HEK293T (cell line): Measurements from ENCODE around the gene SMARCB1.

Source experiments
- CTCF ChIA-PET: fragments of 350-600 bp; formaldehyde crosslinking; extraction: SDS; loops from one replicate; lab custom pipeline; 2021; ENCODE audit warnings: antibody characterized with exemption, inconsistent platforms; lab: Yijun Ruan, JAX
- POLR2A ChIA-PET: fragments of 350-600 bp; formaldehyde crosslinking; extraction: SDS; loops from one replicate; lab custom pipeline; 2020; ENCODE audit warnings: antibody characterized with exemption, inconsistent platforms; lab: Yijun Ruan, JAX
- DNase-seq: peaks from one replicate; pipeline ENCODE4 v3.0.0; 2012; ENCODE audit warnings: mixed read lengths; ENCODE audit errors: extremely low spot score
- ARNT ChIP-seq: fragments of 450-650 bp; IDR thresholded peaks from 2 replicates; pipeline ENCODE4 v1.6.1; 2017; ENCODE audit warnings: mild to moderate bottlenecking
- BHLHE40 ChIP-seq: fragments of 450-650 bp; IDR thresholded peaks from 2 replicates; pipeline ENCODE4 v1.6.1; 2016; ENCODE audit warnings: mild to moderate bottlenecking, moderate library complexity, borderline replicate concordance
- CTBP1 ChIP-seq: fragments of 450-650 bp; IDR thresholded peaks from 2 replicates; pipeline ENCODE4 v1.6.1; 2016; ENCODE audit warnings: borderline replicate concordance
- ELF4 ChIP-seq: fragments of 450-650 bp; IDR thresholded peaks from 2 replicates; pipeline ENCODE4 v1.6.1; 2017; ENCODE audit warnings: antibody characterized with exemption
- FOXA1 ChIP-seq: fragments of 450-650 bp; IDR thresholded peaks from 2 replicates; pipeline ENCODE4 v1.6.1; 2016; ENCODE audit warnings: mild to moderate bottlenecking
- FOXK2 ChIP-seq: fragments of 450-650 bp; IDR thresholded peaks from 2 replicates; pipeline ENCODE4 v1.6.1; 2016; ENCODE audit warnings: mild to moderate bottlenecking
- FOXM1 ChIP-seq: fragments of 450-650 bp; IDR thresholded peaks from 2 replicates; pipeline ENCODE4 v1.6.1; 2017; ENCODE audit warnings: mild to moderate bottlenecking, borderline replicate concordance
- HDGF ChIP-seq: fragments of 450-650 bp; IDR thresholded peaks from 2 replicates; pipeline ENCODE4 v1.6.1; 2017; ENCODE audit warnings: antibody characterized with exemption, borderline replicate concordance
- L3MBTL2 ChIP-seq: fragments of 450-650 bp; conservative IDR thresholded peaks from 2 replicates; pipeline ENCODE4 v1.6.1; 2016; ENCODE audit warnings: mild to moderate bottlenecking
- LEF1 ChIP-seq: fragments of 450-650 bp; IDR thresholded peaks from 2 replicates; pipeline ENCODE4 v1.6.1; 2017; ENCODE audit warnings: mild to moderate bottlenecking, borderline replicate concordance
- NFRKB ChIP-seq: fragments of 450-650 bp; IDR thresholded peaks from 2 replicates; pipeline ENCODE4 v1.6.1; 2016; ENCODE audit warnings: mild to moderate bottlenecking, moderate library complexity
- PKNOX1 ChIP-seq: fragments of 450-650 bp; IDR thresholded peaks from 2 replicates; pipeline ENCODE4 v1.6.1; 2016
- SP1 ChIP-seq: fragments of 450-650 bp; IDR thresholded peaks from 2 replicates; pipeline ENCODE4 v1.6.1; 2017
- SUZ12 ChIP-seq: fragments of 450-650 bp; IDR thresholded peaks from 2 replicates; pipeline ENCODE4 v1.6.1; 2016; ENCODE audit warnings: mild to moderate bottlenecking
- TARDBP ChIP-seq: fragments of 450-650 bp; IDR thresholded peaks from 2 replicates; pipeline ENCODE4 v1.6.1; 2016
- ZNF384 ChIP-seq: fragments of 450-650 bp; IDR thresholded peaks from 2 replicates; pipeline ENCODE4 v1.6.1; 2016

SMARCB1 gene

GRCh38 chr22:23786752-23787599, at the start of gene SMARCB1:
Gene SMARCB1, plus strand, starts transcription at chr22:23786966. Its CDS starts 204 bp downstream, at chr22:23787170.
- CTCF ChIA-PET: interaction anchor here (1.0 kb wide), 1 partner anchor 11 kb away, joined by 3 read pairs; no protein-coding TSS in a partner anchor
- TF ChIP-seq PKNOX1 (peak; percentile 15; the same call in 1 of the 2 replicates), TARDBP (no peak)
- DNase-seq: peak; percentile 98
- POLR2A ChIA-PET: interaction anchor here (0.6 to 4.2 kb wide), 8 partner anchors 9 to 127 kb away, joined by 3 to 23 read pairs (median 4); partner anchors contain the start of genes CHCHD10, SLC2A11 and ZNF70

DNA sequence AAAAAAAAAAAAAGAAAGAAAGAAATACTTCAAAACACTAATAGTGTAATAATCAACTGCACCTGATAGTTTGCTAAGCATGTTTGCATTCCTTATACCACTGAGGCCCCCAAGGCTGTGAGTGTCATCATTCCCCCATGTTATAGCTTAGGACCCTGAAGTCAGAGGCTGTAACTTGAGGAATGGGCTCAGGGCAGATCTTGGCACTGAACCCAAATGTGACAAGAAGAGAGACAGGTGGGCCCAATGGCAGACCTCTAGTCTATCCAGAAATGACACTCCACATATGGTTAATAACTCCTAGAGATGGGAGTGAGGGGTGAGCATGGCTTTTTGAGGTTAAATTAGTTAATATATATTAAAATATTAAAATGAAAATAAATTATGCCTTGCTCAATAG, 49.1 kb upstream of the SMARCB1 start:
- ChIA-PET CTCF (no interaction called here), POLR2A (interaction anchor here (1.2 to 2.4 kb wide), 3 partner anchors 10 to 18 kb away, joined by 3 to 7 read pairs (median 3); partner anchors contain the start of gene ZNF70)

DNA sequence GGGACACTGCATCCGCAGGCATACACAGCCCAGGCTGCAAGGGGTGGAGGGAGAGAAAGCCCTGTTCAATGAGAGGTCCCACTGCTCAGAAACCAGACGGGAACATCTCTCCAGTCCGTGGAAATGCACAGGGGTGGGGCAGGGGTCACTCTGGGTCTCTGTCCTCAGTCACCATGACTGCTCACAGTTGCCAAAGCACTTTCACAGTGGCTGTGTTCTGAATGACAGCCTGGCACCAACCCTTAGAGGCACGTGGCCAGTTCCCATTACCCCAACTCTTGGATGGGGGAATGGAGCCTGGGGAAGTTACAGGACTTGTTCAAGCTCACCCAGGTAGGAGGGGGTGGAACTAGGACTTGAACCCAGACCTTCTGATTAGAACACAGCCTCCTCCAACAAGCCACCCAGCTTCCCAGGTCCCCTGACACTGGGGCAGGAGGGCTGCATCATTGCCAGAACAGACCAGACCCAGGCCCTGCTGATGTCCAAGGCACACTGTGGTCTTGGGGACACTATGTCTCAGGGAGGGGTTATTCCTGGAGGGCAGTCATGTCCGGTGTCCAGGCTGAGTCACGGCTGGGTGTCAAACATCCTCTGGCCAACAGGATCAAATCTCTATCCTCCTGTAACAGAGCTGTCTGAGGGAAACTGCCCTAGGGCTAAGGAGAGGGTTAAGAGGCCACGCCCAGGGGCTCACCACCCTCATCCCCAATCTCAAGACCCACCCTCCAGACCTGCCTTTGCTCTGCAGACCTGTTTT, 44.1 kb upstream of the SMARCB1 start:
- DNase-seq: no peak
- ChIA-PET CTCF (no interaction called here), POLR2A (interaction anchor here (2.3 kb wide), 1 partner anchor 8 kb away, joined by 6 read pairs; the partner anchor contains the start of gene ZNF70)

More for the DNA sequence above, 49.1 kb upstream of the SMARCB1 start:
- TF ChIP-seq CTBP1: no peak
- no peak for TF ChIP-seq L3MBTL2
- no peak for TF ChIP-seq ELF4
- no peak for TF ChIP-seq NFRKB
- no peak for TF ChIP-seq FOXM1
- no peak for TF ChIP-seq ZNF384
- TF ChIP-seq BHLHE40: no peak
- DNase-seq: no peak

GRCh38 chr22:23743303-23743705, 43.5 kb upstream of the SMARCB1 start:
- ChIA-PET CTCF (no interaction called here), POLR2A (interaction anchor here (1.0 to 2.8 kb wide), 2 partner anchors 15 to 114 kb away, joined by 3 to 13 read pairs; partner anchors contain the start of gene SLC2A11)
- no peak for DNase-seq
- no peak for TF ChIP-seq ARNT
- TF ChIP-seq LEF1: no peak

More for the DNA sequence above, 44.1 kb upstream of the SMARCB1 start:
- TF ChIP-seq BHLHE40: no peak
- TF ChIP-seq FOXK2: no peak
- TF ChIP-seq PKNOX1: no peak
- no peak for TF ChIP-seq ARNT
- TF ChIP-seq FOXM1: no peak
- TF ChIP-seq CTBP1: no peak
- TF ChIP-seq TARDBP: no peak
- TF ChIP-seq SUZ12: no peak
- TF ChIP-seq HDGF: no peak
- TF ChIP-seq L3MBTL2: no peak
- no peak for TF ChIP-seq ZNF384
- no peak for TF ChIP-seq FOXA1
- no peak for TF ChIP-seq SP1
- TF ChIP-seq ELF4: no peak
- TF ChIP-seq NFRKB: no peak
- no peak for TF ChIP-seq LEF1

- ChIA-PET POLR2A (interaction anchor here (1.0 to 2.8 kb wide), 2 partner anchors 16 to 114 kb away, joined by 3 to 13 read pairs; partner anchors contain the start of gene SLC2A11), CTCF (no interaction called here)
Measured at GRCh38 chr22:23744001-23744400, 42.8 kb upstream of the SMARCB1 start.

More at GRCh38 chr22:23744001-23744400, 42.8 kb upstream of the SMARCB1 start:
- TF ChIP-seq CTBP1: no peak
- TF ChIP-seq BHLHE40: no peak
- no peak for TF ChIP-seq FOXM1
- no peak for TF ChIP-seq LEF1
- TF ChIP-seq PKNOX1: no peak
- no peak for TF ChIP-seq FOXK2
- TF ChIP-seq TARDBP: no peak
- TF ChIP-seq SP1: no peak
- TF ChIP-seq ZNF384: no peak
- no peak for TF ChIP-seq ELF4
- no peak for TF ChIP-seq HDGF
- TF ChIP-seq SUZ12: no peak
- TF ChIP-seq L3MBTL2: no peak
- no peak for TF ChIP-seq ARNT
- TF ChIP-seq NFRKB: no peak
- TF ChIP-seq FOXA1: no peak
- no peak for DNase-seq
